SK-N-SH (cell line): Measurements from ENCODE around the gene WDR64. TPM values are rescaled to one million over a fixed set of nuclear protein-coding genes. Genes with fewer than 3 reads are reported as not detected.

Experiments used
- CTCF ChIA-PET: fragments of 300-600, 350-600 bp; formaldehyde crosslinking; extraction: SDS; loops from one replicate; lab custom pipeline; 2021; lab: Yijun Ruan, JAX
- POLR2A ChIA-PET: fragments of 350-600 bp; sonication (Branson Sonifier 250); formaldehyde crosslinking; extraction: SDS; loops from one replicate; lab custom pipeline; 2020; ENCODE audit warnings: antibody characterized with exemption, inconsistent platforms; lab: Yijun Ruan, JAX
- DNase-seq: peaks from one replicate; pipeline ENCODE4 v3.0.0; 2012
- H2AFZ ChIP-seq: fragments of 200-600 bp; sonication (generic); 2 replicates; pipeline ENCODE4 v1.8.1; 2016; ENCODE audit warnings: antibody characterized with exemption, mild to moderate bottlenecking, low read depth
- H3F3A ChIP-seq: fragments of 200-600 bp; sonication (generic); replicated peaks from 2 replicates; pipeline ENCODE3; 2016; ENCODE audit warnings: antibody characterized with exemption, mild to moderate bottlenecking; ENCODE audit not compliant: insufficient read depth
- H3K27ac ChIP-seq, 2 experiments: fragments of 200-500 bp in 1 of 2; fragments of 200-600 bp in 1 of 2; sonication (Bioruptor generic) in 1 of 2; sonication (generic), shearing (Covaris generic) in 1 of 2; 2 replicates each; pipeline versions ENCODE4 v1.5.1 to v1.6.1; 2014 to 2016; ENCODE audit warnings: low read depth in 2 of 2, inconsistent platforms in 1 of 2, low read length in 1 of 2, mild to moderate bottlenecking in 1 of 2, mixed read lengths in 1 of 2
- H3K27me3 ChIP-seq: fragments of 200-600 bp; sonication (generic), shearing (Covaris generic); 2 replicates; pipeline ENCODE4 v1.6.1; 2016; ENCODE audit warnings: mixed run types; ENCODE audit not compliant: insufficient read depth
- H3K36me3 ChIP-seq, 2 experiments: fragments of 200-500 bp in 1 of 2; fragments of 200-600 bp in 1 of 2; sonication (Bioruptor generic) in 1 of 2; sonication (generic) in 1 of 2; replicated peaks in 1 of 2; 2 replicates each; pipeline versions ENCODE3 to v1.5.1; 2014 to 2016; ENCODE audit warnings: low read length in 1 of 2, mild to moderate bottlenecking in 1 of 2; ENCODE audit not compliant: insufficient read depth in 2 of 2, control insufficient read depth in 1 of 2
- H3K4me1 ChIP-seq, 2 experiments: fragments of 200-500 bp in 1 of 2; fragments of 200-600 bp in 1 of 2; sonication (Bioruptor generic) in 1 of 2; sonication (generic), shearing (Covaris generic) in 1 of 2; 2 replicates each; pipeline versions ENCODE4 v1.5.1 to v1.6.1; 2014 to 2016; ENCODE audit warnings: low read depth in 1 of 2, low read length in 1 of 2, mixed run types in 1 of 2; ENCODE audit not compliant: insufficient read depth in 2 of 2, control insufficient read depth in 1 of 2
- H3K4me2 ChIP-seq: fragments of 200-600 bp; sonication (generic), shearing (Covaris generic); 2 replicates; pipeline ENCODE4 v1.6.1; 2017; ENCODE audit warnings: mixed run types
- H3K4me3 ChIP-seq, 2 experiments: fragments of 200-500 bp in 1 of 2; fragments of 200-600 bp in 1 of 2; sonication (Bioruptor generic) in 1 of 2; sonication (generic), shearing (Covaris generic) in 1 of 2; 2 replicates each; pipeline versions ENCODE4 v1.5.1 to v1.8.1; 2014 to 2016; ENCODE audit warnings: low read depth in 2 of 2, inconsistent platforms in 1 of 2, low read length in 1 of 2, mild to moderate bottlenecking in 1 of 2, mixed read lengths in 1 of 2, moderate library complexity in 1 of 2
- H3K79me2 ChIP-seq: fragments of 200-600 bp; sonication (generic); 2 replicates; pipeline ENCODE4 v1.8.1; 2017; ENCODE audit warnings: mild to moderate bottlenecking; ENCODE audit not compliant: insufficient read depth
- H3K9ac ChIP-seq: fragments of 200-600 bp; sonication (generic); 2 replicates; pipeline ENCODE4 v1.6.1; 2017; ENCODE audit warnings: mixed run types
- H3K9me2 ChIP-seq: fragments of 200-600 bp; sonication (generic); 2 replicates; pipeline ENCODE4 v1.6.1; 2017; ENCODE audit warnings: mixed run types
- H3K9me3 ChIP-seq: fragments of 200-600 bp; sonication (generic); 2 replicates; pipeline ENCODE4 v1.6.1; 2017; ENCODE audit warnings: mixed run types, mild to moderate bottlenecking, moderate library complexity
- H4K20me1 ChIP-seq: fragments of 200-600 bp; sonication (generic); 2 replicates; pipeline ENCODE4 v1.6.1; 2017; ENCODE audit warnings: mild to moderate bottlenecking, mixed run types; ENCODE audit not compliant: insufficient read depth
- CTCF ChIP-seq: fragments of 200-600 bp; sonication (generic); IDR thresholded peaks from 2 replicates; pipeline ENCODE4 v1.6.1; 2017; ENCODE audit warnings: antibody characterized with exemption, mild to moderate bottlenecking, moderate library complexity
- EZH2phosphoT487 ChIP-seq: fragments of 200-600 bp; sonication (generic); IDR thresholded peaks from 2 replicates; pipeline ENCODE4 v1.6.1; 2017; ENCODE audit warnings: low read depth, mixed run types, mild to moderate bottlenecking, antibody characterized with exemption, moderate library complexity, borderline replicate concordance
- FOSL2 ChIP-seq: IDR thresholded peaks from 2 replicates; pipeline ENCODE4 v1.4.0; 2012; ENCODE audit warnings: low read depth, mild to moderate bottlenecking, moderate library complexity, borderline replicate concordance
- FOXM1 ChIP-seq: IDR thresholded peaks from 2 replicates; pipeline ENCODE4 v1.4.0; 2012; ENCODE audit warnings: low read depth, mild to moderate bottlenecking
- JUND ChIP-seq: IDR thresholded peaks from 2 replicates; pipeline ENCODE4 v1.4.0; 2012
- NFIC ChIP-seq: IDR thresholded peaks from 2 replicates; pipeline ENCODE4 v1.4.0; 2012; ENCODE audit warnings: borderline replicate concordance
- NRF1 ChIP-seq: IDR thresholded peaks from 2 replicates; pipeline ENCODE4 v1.6.1; 2012; ENCODE audit warnings: low read depth, mild to moderate bottlenecking, low read length
- PBX3 ChIP-seq: IDR thresholded peaks from 2 replicates; pipeline ENCODE4; 2012
- REST ChIP-seq: IDR thresholded peaks from 2 replicates; pipeline ENCODE4 v1.6.1; 2012; ENCODE audit warnings: mild to moderate bottlenecking, low read depth, low read length, moderate library complexity
- RXRA ChIP-seq: IDR thresholded peaks from 2 replicates; pipeline ENCODE4 v1.4.0; 2012; ENCODE audit warnings: low read depth, mild to moderate bottlenecking, borderline replicate concordance
- SIN3A ChIP-seq: IDR thresholded peaks from 2 replicates; pipeline ENCODE4 v1.6.1; 2012; ENCODE audit warnings: low read depth, mild to moderate bottlenecking, low read length, moderate library complexity, borderline replicate concordance
- TEAD4 ChIP-seq: IDR thresholded peaks from 2 replicates; pipeline ENCODE4 v1.4.0; 2012; ENCODE audit warnings: mild to moderate bottlenecking, borderline replicate concordance; ENCODE audit not compliant: insufficient read depth
- WGBS: methylation state at CpG from one replicate; pipeline ENCODE4 v1.1.6; 2017; ENCODE audit warnings: low lambda C conversion rate; 5-methylcytosine and 5-hydroxymethylcytosine counted together
- polyA plus RNA-seq, 3 experiments: library from polyadenylated mRNA; depleted of rRNA; stranded (reverse); fragments of >200 nt; gene quantifications; 2 replicates each; pipeline ENCODE4 v1.2.3, GENCODE V29; 2012

WDR64 gene
- polyA plus RNA-seq, 1 of the 3 experiments (the other 2 are of a cell fraction): not detected

GRCh38 chr1:241695246-241696171 lies 43.4 kb downstream of the WDR64 start:
- Histone ChIP-seq H3K4me1 (no peaks in the 10 kb centered on the region), H2AFZ (no peak overlapping the region), H3K4me2 (no peak overlapping the region), H3K27me3 (no peaks in the 10 kb centered on the region), H3K4me3 (no peak overlapping the region), H3K9ac (no peak overlapping the region), H3K27ac (no peak overlapping the region), H4K20me1 (no peaks in the 10 kb centered on the region), H3K79me2 (no peaks in the 10 kb centered on the region), H3K36me3 (no peaks in the 10 kb centered on the region), H3K9me2 (no peaks in the 10 kb centered on the region; the same call in 1 of the 2 replicates), H3F3A (no peaks in the 10 kb centered on the region), H3K9me3 (no peaks in the 10 kb centered on the region)
- 43% methylated on average over 9 of the region's 9 CpGs for WGBS
- POLR2A ChIA-PET: no interaction called here
- no peak for DNase-seq
- TF ChIP-seq PBX3: no peak
- TF ChIP-seq JUND: no peak
- no peak for TF ChIP-seq EZH2phosphoT487
- no peak for TF ChIP-seq NFIC
- TF ChIP-seq RXRA: no peak
- TF ChIP-seq REST: no peak
- no peak for TF ChIP-seq FOXM1
- TF ChIP-seq FOSL2: no peak
- TF ChIP-seq SIN3A: no peak
- no peak for TF ChIP-seq NRF1
- TF ChIP-seq TEAD4: no peak
- TF ChIP-seq CTCF: no peak
- CTCF ChIA-PET: no interaction called here
